Peyer's patch (tissue), 4 donors: ENCODE measurements around the gene GREM1.

ENCODE experiments used
- POLR2A ChIP-seq, 2 donors: fragments of 450-650 bp; IDR thresholded peaks; one replicate each; pipeline ENCODE4 v1.5.1; 2017; ENCODE audit warnings: antibody characterized with exemption in 2 of 2, mild to moderate bottlenecking in 2 of 2, moderate library complexity in 2 of 2
- TF ChIP-seq, protein P1 (sequence below), 6 experiments: fragments of 450-650 bp in 4 of 6; fragments of 200-600 bp in 2 of 6; sonication (generic) in 1 of 6; IDR thresholded peaks; one replicate each; pipeline ENCODE4 v1.5.1; 2017 to 2019; ENCODE audit warnings: antibody characterized with exemption in 6 of 6, mild to moderate bottlenecking in 3 of 6, moderate library complexity in 1 of 6

DNA sequence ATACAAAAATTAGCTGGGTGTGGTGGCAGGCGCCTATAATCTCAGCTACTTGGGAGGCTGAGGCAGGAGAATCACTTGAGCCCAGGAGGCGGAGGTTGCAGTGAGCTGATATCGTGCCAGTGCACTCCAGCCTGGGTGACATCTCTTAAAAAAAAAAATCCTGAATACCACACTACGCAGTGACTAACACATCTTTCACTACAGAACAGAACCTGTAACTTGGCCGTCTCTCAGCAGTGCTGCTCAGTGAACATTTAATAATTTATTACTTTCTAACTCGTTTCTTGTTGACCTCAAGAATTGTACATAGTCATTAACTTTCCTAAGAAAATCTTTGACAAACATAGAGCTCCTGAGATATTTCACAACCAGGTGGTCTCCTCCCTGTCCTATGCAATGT, 3.8 kb downstream of the GREM1 start:
- TF ChIP-seq, protein P1, sequence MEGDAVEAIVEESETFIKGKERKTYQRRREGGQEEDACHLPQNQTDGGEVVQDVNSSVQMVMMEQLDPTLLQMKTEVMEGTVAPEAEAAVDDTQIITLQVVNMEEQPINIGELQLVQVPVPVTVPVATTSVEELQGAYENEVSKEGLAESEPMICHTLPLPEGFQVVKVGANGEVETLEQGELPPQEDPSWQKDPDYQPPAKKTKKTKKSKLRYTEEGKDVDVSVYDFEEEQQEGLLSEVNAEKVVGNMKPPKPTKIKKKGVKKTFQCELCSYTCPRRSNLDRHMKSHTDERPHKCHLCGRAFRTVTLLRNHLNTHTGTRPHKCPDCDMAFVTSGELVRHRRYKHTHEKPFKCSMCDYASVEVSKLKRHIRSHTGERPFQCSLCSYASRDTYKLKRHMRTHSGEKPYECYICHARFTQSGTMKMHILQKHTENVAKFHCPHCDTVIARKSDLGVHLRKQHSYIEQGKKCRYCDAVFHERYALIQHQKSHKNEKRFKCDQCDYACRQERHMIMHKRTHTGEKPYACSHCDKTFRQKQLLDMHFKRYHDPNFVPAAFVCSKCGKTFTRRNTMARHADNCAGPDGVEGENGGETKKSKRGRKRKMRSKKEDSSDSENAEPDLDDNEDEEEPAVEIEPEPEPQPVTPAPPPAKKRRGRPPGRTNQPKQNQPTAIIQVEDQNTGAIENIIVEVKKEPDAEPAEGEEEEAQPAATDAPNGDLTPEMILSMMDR (IDR thresholded peaks at IDR 0.05): no peak
- no peak for TF ChIP-seq POLR2A (IDR thresholded peaks at IDR 0.05)
